Activated CD4-positive, alpha-beta T cell treated with anti-CD3 and anti-CD28 coated beads, Interleukin-2, amount 50 U/mL, for 4 hours (primary cell): Measurements from ENCODE around the gene CORO6.

ENCODE experiments used
- DNase-seq, 2 experiments: peaks; one replicate each; pipeline ENCODE4 v3.0.0-alpha.2; 2020

CORO6 gene

DNA sequence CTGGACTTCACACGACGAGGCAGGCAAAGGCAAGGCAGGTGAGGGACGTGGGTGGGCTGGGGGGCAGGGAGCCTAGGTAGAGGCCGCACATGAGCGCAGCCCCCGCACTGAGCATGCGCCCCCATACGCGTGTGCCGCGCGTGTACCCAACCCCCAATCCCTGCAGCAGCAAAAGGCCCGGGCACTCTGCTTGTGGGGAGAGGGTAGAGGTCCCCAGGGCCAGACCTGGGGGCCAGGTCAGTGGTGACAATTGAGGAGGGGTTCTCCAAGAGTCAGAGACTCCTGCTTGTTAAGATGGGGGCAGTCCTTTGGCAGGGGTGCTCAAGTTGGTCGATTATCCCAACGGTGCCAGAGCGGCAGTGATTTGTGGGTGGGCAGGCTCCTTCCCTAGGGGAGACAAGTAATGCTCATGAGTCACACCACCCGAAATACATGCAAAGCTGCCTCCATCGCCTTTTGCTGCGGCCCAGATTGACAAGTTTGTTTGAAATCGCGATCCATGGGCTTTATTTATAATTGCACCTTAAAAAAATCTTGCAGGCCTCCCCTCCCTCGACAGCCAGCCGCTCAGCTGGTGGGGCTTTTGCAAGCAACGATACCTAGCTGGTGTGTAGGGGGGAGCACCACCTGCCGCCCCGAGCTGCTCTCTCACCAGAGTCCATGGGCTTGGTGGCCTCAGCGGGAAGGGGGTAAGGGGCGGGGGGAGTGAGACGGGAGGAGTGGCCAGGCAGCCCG, 32.1 kb downstream of the CORO6 start:
- no peak for DNase-seq

DNA sequence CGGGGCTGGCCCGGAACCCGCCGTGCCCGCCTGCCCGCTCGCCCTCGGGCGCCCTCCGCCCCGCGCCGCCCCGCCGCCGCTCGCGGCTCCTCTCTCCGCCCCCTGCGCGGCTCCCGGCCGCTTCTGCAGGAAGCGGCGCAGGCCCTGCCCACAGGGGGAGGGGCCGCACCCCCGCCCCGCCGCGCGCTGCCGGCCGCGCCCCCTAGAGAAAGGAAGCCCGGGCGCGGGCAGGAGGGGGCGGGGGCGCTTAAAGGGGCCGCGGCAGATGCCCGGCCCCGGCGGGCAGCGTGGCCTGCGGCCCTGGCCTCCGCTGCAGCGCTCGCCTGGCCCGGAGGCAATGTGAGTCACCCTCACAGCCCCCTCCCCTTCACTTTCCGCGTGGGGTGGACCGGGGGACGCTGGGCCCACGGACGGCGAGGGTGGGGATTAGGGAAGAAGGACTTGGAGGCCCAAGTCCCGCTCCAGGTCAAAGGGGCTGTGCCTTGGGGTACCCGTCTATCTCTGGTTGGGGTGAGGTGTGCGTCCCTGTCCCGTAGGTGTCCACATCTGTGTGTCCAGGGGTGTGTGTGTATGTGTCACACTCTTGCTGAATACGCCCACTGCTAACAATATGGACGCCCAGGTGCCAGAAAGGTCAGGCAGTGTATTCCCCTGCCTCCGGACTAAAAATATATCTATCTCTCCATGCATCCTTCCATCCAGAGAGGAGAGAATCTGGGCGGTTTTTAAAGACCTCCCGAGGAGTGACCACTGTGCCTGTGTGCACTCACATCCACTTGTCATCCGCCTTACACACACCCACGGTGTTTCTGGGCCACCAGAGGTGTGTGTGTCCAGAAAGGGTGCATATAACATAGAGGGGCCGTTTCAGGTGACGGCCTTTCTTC, 32.9 kb downstream of the CORO6 start, which contains the start of gene GIT1:
Gene GIT1 (minus strand): TSS at position 125 of the 887 bp plus-strand sequence. CDS start 270 bp downstream, outside the sequence.
- DNase-seq: peak; percentile 68 to 71

DNA sequence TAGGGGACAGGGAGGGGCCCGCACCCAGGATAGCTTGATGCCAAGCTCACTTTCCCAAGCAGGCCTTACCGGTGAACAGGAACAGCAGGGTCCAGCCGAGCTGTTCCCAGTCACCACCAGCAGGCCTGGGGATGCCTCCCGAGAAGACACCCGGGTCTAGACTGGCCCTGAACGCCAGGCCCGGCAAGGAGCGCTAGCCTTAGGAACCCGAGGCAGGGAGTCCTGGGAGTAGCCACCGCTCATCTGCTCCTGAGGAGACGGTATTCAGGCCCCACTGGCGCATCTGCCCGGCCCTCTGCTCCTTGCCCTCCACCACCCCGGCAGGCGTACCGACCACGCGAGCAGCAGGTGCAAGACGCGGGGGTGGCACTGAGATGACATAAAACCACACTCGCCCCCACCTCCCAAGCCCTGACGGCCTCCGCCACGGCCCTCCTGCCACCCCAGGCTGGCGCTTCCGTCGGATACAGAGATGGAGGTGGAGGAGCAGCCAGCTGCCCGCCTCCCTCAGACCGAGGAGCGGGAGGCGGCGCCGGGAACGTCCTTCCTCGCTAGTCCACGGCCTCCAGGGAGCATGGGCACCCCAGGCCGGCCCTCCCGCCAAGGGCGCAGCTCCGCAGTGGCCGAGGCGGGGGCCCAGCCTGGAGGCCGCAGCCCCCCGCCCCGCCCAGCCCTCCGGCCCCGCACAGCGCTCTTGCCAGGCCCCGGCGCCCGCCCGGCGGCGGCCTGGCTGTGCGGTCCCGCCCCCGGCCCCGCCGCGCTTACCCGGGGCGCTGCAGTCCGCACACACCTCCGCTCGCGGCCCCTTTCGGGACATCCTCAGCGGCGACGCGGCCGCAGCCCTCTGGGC, 33.9 kb downstream of the CORO6 start:
- peak; percentile 65 to 74 for DNase-seq

DNA sequence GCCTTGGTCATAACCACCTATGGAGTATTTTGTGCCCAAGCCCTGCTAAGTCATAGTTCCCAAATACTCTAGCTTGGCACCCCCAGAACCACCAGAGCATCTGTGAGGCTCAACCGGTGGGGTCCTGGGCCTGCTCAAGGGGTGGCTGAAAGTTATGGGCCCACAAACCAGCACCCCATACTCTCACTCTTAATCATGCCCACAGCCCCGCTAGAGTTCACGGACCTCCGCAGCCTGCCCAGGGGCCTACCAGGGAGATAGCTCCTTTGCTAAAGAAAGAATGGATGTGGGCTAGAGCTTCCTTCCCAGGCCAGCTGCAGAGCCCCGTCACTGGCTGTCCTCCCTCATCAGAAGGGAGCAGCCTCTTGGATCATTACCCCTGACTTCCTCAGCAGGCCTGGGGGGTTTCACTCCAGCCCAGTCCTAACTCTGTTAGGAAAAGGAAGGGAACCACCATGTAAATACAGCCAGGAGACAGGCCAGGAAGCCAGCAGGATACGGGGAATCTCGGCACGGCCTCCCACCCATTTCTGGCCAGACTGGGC, 34.6 kb downstream of the CORO6 start:
- no peak for DNase-seq

DNA sequence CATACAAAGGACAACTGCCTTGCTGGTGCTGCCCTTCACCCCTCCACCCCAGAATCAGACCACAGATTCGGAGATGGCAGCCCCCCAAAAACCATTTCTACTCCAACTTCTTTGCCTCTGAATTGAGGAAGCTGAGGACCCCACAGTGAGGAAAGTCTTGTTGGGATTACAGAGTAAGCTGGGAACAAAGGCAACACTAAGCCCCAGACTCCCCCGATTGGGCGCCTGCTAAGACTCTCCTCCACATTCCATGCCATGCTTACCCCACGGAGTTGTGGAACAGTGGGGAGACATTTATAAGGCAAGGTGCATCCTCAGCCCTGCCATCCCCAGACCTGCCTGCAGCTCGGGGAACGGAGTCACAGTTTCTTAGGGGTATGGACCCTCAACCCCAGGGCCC, 35.1 kb downstream of the CORO6 start:
- DNase-seq: no peak

GRCh38 chr17:29586676-29587469, 35.8 kb downstream of the CORO6 start:
- DNase-seq: no peak

DNA sequence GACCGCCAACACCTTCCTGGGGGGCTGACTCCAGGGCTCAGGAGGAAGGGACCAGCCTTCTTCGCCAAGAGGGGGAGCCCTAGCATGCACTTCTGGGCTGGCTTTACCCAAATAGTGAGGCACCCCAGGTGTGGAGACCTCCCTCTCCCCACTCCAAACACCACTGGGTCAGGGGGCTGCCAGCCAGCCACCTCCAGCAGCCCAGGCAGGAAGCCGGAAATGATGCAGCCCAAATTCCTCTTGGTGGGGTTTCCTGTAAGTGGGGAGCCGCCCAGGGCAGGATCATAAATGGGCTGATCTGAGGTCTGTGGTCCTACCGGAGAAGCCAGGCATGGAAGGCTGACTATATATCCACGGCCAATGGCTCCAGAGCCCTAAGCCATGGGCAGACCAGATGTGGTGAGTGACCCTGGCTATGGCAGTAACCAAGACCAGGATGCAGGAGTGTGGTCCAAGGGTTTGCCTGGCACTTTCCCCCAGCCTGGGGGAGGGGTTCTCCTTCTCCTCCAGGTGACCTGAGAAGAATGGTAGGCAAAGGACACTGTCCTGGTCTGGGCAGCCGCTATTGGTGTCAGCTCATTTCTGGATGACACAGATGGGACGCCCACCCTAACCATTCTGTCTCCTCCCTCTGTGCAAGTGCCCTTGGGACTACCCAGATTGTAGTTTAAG, 37.5 kb downstream of the CORO6 start:
- DNase-seq: no peak

DNA sequence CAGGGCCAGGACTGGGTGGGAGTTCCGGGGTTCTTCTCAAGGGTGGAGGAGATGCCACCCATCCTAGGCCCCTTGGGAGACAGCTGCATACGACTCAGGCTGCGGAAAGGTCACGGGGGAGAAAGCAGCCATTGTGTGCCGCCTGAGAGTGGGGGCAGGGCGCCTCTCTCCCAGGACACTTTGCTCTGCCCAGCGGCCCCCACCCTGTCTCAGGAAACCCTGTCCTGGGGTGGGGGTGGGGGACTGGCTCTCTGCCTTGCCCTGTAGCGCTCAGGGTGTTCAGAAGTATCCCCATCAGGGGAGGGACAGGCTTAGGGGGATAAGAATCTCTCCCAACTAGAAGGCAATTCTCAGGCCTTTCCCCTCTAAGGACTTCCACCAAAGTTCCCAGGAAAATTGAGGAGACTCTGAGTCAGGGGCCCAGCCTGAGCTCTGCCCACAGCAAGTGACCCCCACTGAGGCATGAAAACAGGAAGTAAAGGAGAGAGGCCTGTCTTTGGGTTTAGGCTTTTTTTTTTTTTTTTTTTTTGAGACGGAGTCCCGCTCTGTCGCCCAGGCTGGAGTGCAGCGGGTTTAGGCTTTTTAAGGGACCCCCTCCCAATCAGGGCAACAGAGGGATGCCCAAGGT, 38.1 kb downstream of the CORO6 start:
- DNase-seq: no peak

DNA sequence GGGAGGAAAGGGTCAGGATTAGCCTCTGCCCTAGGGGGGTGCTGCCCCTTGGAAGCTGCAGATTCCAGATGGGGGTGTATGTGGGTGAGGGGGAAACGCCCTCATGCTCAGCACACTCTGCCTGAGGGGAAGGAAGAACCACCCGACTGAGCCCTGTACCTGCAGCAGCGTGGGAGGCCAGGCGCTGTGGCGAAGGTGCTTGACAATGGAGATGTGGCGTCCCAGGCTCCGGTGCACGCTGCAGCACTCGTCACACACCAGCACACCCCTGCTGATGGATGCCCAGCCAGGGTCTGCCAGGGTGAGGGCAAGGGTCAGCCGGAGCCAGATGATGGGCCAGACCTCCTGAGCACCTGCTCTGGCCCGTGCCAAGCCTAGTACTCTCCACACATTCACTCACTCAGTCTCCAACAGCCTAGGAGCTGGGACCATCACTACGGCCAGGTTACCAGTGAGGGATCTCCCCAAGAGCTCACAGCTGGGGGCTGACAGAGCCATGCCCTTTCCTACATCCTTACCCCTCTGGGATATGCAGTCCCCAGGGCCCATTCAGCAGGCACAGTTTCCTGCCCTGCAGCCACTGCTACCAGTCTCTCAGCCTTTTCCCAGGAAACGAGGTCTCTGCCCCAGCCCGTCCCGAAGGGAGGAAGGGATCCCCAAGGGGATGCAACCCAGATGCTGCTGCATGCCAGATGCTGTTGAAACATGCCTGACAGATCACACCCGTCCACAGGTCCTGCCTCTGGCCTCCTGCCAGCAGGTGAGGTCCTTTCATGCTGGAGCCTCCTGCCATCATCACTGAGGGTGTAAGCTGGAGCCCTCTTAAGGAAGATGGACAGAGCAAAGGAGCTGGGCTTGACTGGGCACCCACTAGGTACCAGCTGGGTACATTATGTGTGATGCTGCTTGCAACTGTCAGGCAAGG, 39.1 kb downstream of the CORO6 start:
- no peak for DNase-seq

- DNase-seq: no peak
Observed at GRCh38 chr17:29582772-29583171, 39.9 kb downstream of the CORO6 start.

DNA sequence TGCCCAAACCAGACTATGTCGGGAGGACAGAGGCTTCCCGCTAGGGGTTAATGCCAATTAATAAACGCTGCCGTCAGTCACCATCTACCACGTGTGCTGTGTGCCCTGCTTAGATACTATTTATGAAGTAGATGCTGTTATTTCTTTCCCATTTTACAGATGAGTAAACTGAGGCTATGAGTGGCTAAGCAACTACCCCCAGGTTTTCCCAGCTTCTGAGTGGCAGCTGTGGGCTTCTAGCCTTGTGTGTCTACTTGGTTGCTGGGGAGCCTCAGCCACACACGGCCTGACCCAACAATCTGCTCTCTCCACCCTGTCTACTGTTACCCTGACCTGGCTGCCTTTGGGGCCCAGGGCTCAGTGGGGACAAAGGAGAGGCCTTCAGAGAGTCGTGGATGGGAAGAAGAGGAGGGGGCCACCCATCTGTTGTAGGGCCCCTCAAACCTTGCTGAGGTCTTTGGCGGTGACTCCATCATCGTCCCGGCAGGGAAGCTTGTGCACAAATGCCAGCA, 40.4 kb downstream of the CORO6 start:
- no peak for DNase-seq

- no peak for DNase-seq
Observed at GRCh38 chr17:29581583-29582253, 41.0 kb downstream of the CORO6 start.

DNA sequence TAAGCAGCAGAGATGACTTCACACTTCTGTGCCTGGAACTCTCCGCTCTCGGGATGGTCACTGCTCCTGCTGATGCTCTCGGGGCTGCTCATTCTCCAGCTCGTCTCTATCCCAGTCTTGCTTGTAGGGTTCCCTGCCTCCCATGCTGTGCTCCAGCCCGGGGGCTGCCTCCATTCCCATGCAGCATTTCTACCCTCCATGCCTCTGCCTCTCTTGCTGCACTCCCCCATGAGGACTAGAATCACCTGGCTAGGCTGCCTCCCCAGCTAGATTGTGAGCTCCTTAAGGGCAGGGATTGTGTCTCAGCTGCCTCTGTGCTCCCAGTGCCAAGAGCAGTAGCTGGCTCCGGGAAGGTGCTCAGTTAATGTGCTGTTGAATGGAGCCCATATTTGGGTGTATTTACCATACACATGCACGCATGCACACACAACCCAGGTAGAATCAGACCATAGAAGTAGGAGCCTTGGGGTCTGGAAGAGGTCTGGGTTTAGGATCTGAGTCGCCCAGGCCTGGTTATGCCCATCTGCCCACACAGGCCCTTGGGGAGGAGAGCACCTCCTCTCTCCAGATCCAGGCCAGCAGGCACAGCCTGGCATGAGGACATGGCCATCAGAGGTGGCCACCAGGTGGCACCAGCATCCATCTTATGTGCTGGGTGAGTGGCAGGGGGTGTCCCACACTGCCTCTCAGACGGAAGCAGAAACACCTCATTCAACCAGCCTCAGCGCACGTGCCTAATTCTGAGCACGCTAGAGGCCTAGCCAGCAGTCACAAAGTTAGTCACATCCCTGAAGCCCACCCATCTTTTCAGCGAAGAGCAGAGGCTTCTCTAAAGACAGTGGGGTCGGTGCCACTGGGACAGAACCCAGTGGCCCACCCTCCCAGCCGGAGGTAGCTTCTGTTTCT, 42.6 kb downstream of the CORO6 start:
- peak; percentile 90 to 91 for DNase-seq

DNA sequence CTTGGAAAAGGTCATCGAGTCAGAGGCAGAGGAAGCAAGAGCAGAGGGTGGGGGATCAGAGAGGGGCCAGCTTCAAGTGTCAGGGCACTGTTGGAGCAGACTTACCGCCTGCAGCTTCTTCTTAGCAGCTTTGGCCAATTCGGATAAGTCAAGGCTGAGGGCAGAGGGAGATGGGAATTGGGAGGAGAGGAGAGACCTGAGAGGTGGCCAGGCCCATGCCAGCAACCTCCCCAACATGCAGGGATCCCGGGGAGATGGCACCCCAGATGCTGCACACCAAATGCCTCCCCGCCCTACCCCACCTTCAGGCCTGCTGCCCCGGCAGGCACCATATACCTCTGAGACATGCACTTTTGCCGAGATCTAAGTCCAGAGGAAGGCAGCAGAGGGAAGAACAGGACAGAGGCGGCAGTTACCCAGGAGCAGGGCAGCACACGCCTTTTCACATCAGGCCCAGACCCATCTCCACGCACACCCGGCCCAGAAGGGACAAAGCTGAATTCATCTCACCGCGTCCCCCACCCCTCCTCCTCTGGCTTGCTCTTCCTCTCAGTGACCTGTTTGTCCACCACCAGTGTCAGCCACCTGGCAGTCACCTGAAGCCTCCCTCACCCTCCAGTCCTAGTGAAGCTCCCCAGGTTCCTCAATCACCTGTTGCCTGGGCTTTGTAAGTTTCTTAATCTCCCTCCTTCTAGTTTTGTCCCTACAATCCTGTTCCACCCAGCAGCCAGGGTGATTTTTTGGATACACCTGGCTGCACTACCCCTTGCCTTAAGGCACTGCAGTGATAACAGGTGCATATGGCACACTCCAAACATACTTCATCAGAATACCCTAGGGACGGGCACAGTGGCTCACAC, 43.9 kb downstream of the CORO6 start:
- no peak for DNase-seq

DNA sequence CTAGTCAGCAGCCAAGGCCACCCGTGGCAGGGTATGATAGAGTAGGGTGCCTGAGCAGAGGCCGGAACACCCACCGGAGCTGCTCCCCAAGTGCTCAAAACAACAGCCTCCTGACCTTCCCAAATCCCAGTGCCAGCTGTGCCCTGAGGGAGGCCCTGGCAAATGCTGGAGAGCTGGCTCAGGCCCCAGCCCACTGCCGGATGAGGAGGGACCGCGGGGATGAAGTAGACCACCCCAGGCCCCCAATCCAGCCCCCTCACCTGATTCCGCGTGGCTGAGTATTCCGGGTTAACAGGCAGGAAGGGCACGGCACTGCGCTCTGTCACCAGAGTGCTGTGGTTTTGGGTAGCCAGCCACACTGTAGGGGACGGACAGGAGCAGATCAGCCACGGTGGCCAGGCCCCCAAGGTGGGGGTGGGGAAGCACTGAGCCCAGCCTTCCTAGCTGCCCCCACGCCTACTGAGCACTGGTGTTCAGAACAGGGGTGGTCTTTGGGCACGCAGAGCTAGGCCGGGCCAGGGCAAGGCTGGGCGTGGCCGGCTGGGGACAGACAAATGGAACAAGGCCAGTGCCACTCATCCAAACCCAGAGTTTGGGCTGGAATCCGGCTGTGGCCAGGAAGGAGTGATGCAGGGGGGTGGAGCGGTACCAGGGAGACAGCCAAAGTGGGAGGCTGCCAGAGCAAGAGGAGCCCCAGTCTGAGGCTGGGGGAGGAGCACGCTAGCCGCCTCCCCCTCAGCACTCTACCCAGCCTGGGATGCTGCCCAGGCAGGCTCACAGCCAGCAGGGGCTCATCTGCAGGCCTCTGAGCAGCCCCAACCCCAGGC, 45.1 kb downstream of the CORO6 start:
- DNase-seq: no peak

DNA sequence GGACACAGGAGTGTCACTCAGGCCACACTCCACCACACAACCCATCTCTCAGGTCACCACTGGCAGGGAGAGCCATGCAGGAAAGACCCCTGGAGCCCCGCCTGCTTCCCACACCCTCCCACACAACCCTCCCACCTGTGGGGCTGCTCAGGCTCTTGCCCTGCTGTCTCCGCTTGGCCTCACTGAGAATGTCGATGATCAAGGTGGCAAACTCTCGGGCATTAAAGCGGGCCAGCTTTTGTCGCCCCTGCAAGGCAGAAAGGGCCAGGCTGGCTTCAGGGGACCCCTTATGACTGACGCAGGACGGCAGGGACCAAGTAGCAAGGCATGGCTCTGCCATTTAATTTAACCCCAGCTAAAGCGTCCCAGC, 45.7 kb downstream of the CORO6 start:
- DNase-seq: no peak
